ENCODE data around the gene GTSF1L. TPM values are rescaled to one million over a fixed set of nuclear protein-coding genes. Genes with fewer than 3 reads are reported as not detected.
A peak's percentile ranks its signal among the peaks of the same experiment; 100 is the strongest.

GTSF1L gene
- polyA plus RNA-seq, 2 of the 4 experiments (the other 2 are of a cell fraction) = not detected

GRCh38 chr20:43710370-43711044 lies 16.3 kb downstream of the GTSF1L start:
- no peak for ATAC-seq
- H3K4me2 ChIP-seq = no peak overlapping the region
- no peaks in the 10 kb centered on the region for H3K4me1 ChIP-seq
- CTCF ChIA-PET = no interaction called here
- FAIRE-seq = no peak
- H3K27ac ChIP-seq = no peak overlapping the region
- POLR2A ChIA-PET = no interaction called here
- 96% methylated on average over 9 of the region's 9 CpGs for WGBS (ENCODE audit: missing lambda C conversion rate)
- DNase-seq (ENCODE audit: low read depth in 1 of 2, low spot score in 1 of 2) = no peak
- TF ChIP-seq POLR2A (IDR thresholded peaks at IDR 0.05; ENCODE audit: low read length) = no peak
- TF ChIP-seq EHMT2 (IDR thresholded peaks at IDR 0.05; ENCODE audit: low read depth) = no peak
- TF ChIP-seq MAZ (IDR thresholded peaks at IDR 0.05; ENCODE audit: borderline replicate concordance, low read depth, low read length) = no peak
- no peak for TF ChIP-seq SREBF2 (IDR thresholded peaks at IDR 0.05)
- TF ChIP-seq ESRRA (IDR thresholded peaks at IDR 0.05; ENCODE audit: borderline replicate concordance, low read length) = no peak
- no peak for TF ChIP-seq HOXB13 (CRISPR knock-in tag; IDR thresholded peaks at IDR 0.05; ENCODE audit: low read depth)
- no peak for TF ChIP-seq RNF2 (IDR thresholded peaks at IDR 0.05; ENCODE audit: borderline replicate concordance, low read depth)
- TF ChIP-seq BHLHE40 (IDR thresholded peaks at IDR 0.05; ENCODE audit: low read depth, low read length) = no peak
- no peak for TF ChIP-seq CHD2 (IDR thresholded peaks at IDR 0.05; ENCODE audit: low read length, partially characterized antibody)
- no peak for TF ChIP-seq NPAS2 (CRISPR knock-in tag; IDR thresholded peaks at IDR 0.05; ENCODE audit: borderline replicate concordance)
- no peak for TF ChIP-seq TFCP2L1 (CRISPR knock-in tag; IDR thresholded peaks at IDR 0.05)
- TF ChIP-seq RAD21 (conservative IDR thresholded peaks at IDR 0.05 in 1 of 2, IDR thresholded peaks at IDR 0.05 in 1 of 2) = no peak
- no peak overlapping the region for H3K4me3 ChIP-seq
- H3K9me3 ChIP-seq = no peaks in the 10 kb centered on the region

GRCh38 chr20:43702502-43702901 lies 24.3 kb downstream of the GTSF1L start:
- TF ChIP-seq NPAS2 (CRISPR knock-in tag; IDR thresholded peaks at IDR 0.05; ENCODE audit: borderline replicate concordance) = no peak
- no peaks in the 10 kb centered on the region for H3K4me1 ChIP-seq
- DNase-seq (ENCODE audit: low read depth in 1 of 2, low spot score in 1 of 2) (no peak), FAIRE-seq (no peak), ATAC-seq (no peak)
- H3K9me3 ChIP-seq = no peaks in the 10 kb centered on the region
- POLR2A ChIA-PET = no interaction called here
- H3K27ac ChIP-seq = no peak overlapping the region; a peak in 1 of 6 replicates
- CTCF ChIA-PET = interaction anchor here (1.2 kb wide), 1 partner anchor 487 kb away, joined by 3 read pairs; no protein-coding TSS in a partner anchor
- no peak overlapping the region for H3K4me3 ChIP-seq
- 93% methylated on average over 8 of the region's 14 CpGs for WGBS (ENCODE audit: missing lambda C conversion rate)
- no peak overlapping the region for H3K4me2 ChIP-seq

GRCh38 chr20:43700627-43701026 lies 26.2 kb downstream of the GTSF1L start:
- 88% methylated on average over 8 of the region's 8 CpGs for WGBS (ENCODE audit: missing lambda C conversion rate)
- POLR2A ChIA-PET = no interaction called here
- CTCF ChIA-PET = interaction anchor here (1.7 to 2.7 kb wide), 2 partner anchors 9 to 163 kb away, joined by 4 to 11 read pairs; no protein-coding TSS in a partner anchor
- H3K4me2 ChIP-seq = no peak overlapping the region
- no peaks in the 10 kb centered on the region for H3K9me3 ChIP-seq
- no peak overlapping the region for H3K4me3 ChIP-seq
- DNase-seq (ENCODE audit: low read depth in 1 of 2, low spot score in 1 of 2) = no peak
- no peak for TF ChIP-seq HOXA7 (CRISPR knock-in tag; IDR thresholded peaks at IDR 0.05)
- TF ChIP-seq ZFP36 (IDR thresholded peaks at IDR 0.05; ENCODE audit: borderline replicate concordance, partially characterized antibody) = peak; percentile 32
- H3K27ac ChIP-seq = no peak overlapping the region
- no peak for FAIRE-seq
- no peak for ATAC-seq
- H3K4me1 ChIP-seq = no peaks in the 10 kb centered on the region

- TF ChIP-seq RCOR1 (IDR thresholded peaks at IDR 0.05; ENCODE audit: low read depth, low read length) (no peak), RNF2 (IDR thresholded peaks at IDR 0.05; ENCODE audit: borderline replicate concordance, low read depth) (no peak), FOXS1 (CRISPR knock-in tag; IDR thresholded peaks at IDR 0.05) (no peak), SREBF2 (IDR thresholded peaks at IDR 0.05) (no peak)
- Histone ChIP-seq H3K4me2 (no peak overlapping the region), H3K9me3 (no peaks in the 10 kb centered on the region), H3K4me3 (no peak overlapping the region), H3K27ac (no peak overlapping the region), H3K4me1 (no peaks in the 10 kb centered on the region)
- ChIA-PET POLR2A (no interaction called here), CTCF (interaction anchor here (1.7 to 2.7 kb wide), 2 partner anchors 8 to 162 kb away, joined by 4 to 11 read pairs; no protein-coding TSS in a partner anchor)
- ATAC-seq = no peak
- WGBS (ENCODE audit: missing lambda C conversion rate) = 93% methylated on average over 7 of the region's 8 CpGs
- FAIRE-seq = no peak
- DNase-seq (ENCODE audit: low read depth in 1 of 2, low spot score in 1 of 2) = no peak
Observed at GRCh38 chr20:43699941-43700565, 26.7 kb downstream of the GTSF1L start.

GRCh38 chr20:43695571-43695970 lies 31.2 kb downstream of the GTSF1L start:
- 93% methylated on average over 8 of the region's 8 CpGs for WGBS (ENCODE audit: missing lambda C conversion rate)
- H3K9me3 ChIP-seq = no peaks in the 10 kb centered on the region
- CTCF ChIA-PET = no interaction called here

More at GRCh38 chr20:43695571-43695970, 31.2 kb downstream of the GTSF1L start:
- no peak overlapping the region for H3K4me3 ChIP-seq
- H3K4me1 ChIP-seq = no peaks in the 10 kb centered on the region
- FAIRE-seq (no peak), ATAC-seq (no peak), DNase-seq (ENCODE audit: low read depth in 1 of 2, low spot score in 1 of 2) (no peak)
- no peak overlapping the region for H3K4me2 ChIP-seq
- H3K27ac ChIP-seq = no peak overlapping the region
- TF ChIP-seq USF2 (IDR thresholded peaks at IDR 0.05) (no peak), MYC (IDR thresholded peaks at IDR 0.05; ENCODE audit: borderline replicate concordance, low read length) (no peak), HES2 (IDR thresholded peaks at IDR 0.05) (no peak), JUN (IDR thresholded peaks at IDR 0.05) (no peak), BHLHE40 (IDR thresholded peaks at IDR 0.05; ENCODE audit: low read depth, low read length) (no peak), RCOR1 (IDR thresholded peaks at IDR 0.05; ENCODE audit: low read depth, low read length) (no peak), HOXB5 (CRISPR knock-in tag; IDR thresholded peaks at IDR 0.05) (no peak), HOXA7 (CRISPR knock-in tag; IDR thresholded peaks at IDR 0.05) (no peak), GATA3 (IDR thresholded peaks at IDR 0.05; ENCODE audit: borderline replicate concordance) (no peak), RFX5 (IDR thresholded peaks at IDR 0.05) (no peak), HOXB13 (CRISPR knock-in tag; IDR thresholded peaks at IDR 0.05; ENCODE audit: low read depth) (no peak), SREBF2 (IDR thresholded peaks at IDR 0.05) (no peak)
- POLR2A ChIA-PET = no interaction called here

Measured in A549 (cell line).